Right lung (tissue), 10 donors: ENCODE results near the gene CD6. TPM values are rescaled to one million over a fixed set of nuclear protein-coding genes. Genes with fewer than 3 reads are reported as not detected.
A peak's percentile ranks its signal among the peaks of the same experiment; 100 is the strongest.

ENCODE experiments used
- DNase-seq, 2 donors: peaks; one replicate each; pipeline ENCODE4 v3.0.0-alpha.2; 2013
- long read RNA-seq, 8 donors: transcript quantifications; one replicate each; lab custom pipeline, GENCODE V29; 2026
- polyA plus RNA-seq, 5 donors: library from polyadenylated mRNA; unstranded; fragments of 120-200 nt; gene quantifications; one replicate each; pipeline versions ENCODE4 v1.2.1 to v1.2.3, GENCODE V29; 2013; ENCODE audit warnings: inconsistent platforms in 1 of 5, low replicate concordance in 1 of 5; ENCODE audit not compliant: insufficient read length in 5 of 5, insufficient read depth in 1 of 5

The CD6 gene, protein sequence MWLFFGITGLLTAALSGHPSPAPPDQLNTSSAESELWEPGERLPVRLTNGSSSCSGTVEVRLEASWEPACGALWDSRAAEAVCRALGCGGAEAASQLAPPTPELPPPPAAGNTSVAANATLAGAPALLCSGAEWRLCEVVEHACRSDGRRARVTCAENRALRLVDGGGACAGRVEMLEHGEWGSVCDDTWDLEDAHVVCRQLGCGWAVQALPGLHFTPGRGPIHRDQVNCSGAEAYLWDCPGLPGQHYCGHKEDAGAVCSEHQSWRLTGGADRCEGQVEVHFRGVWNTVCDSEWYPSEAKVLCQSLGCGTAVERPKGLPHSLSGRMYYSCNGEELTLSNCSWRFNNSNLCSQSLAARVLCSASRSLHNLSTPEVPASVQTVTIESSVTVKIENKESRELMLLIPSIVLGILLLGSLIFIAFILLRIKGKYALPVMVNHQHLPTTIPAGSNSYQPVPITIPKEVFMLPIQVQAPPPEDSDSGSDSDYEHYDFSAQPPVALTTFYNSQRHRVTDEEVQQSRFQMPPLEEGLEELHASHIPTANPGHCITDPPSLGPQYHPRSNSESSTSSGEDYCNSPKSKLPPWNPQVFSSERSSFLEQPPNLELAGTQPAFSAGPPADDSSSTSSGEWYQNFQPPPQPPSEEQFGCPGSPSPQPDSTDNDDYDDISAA
- polyA plus RNA-seq, result 1 to 10 TPM in 4 of 5 donors, under 1 TPM in 1; 0.99 to 2.1 (median 1.1) TPM
- long read RNA-seq, donor 1, result 0 reads
- long read RNA-seq, donor 2, result 0 reads
- long read RNA-seq, donor 3, result 0 reads
- long read RNA-seq, donor 4, result 0 reads
- long read RNA-seq, donor 5, result 0 reads
- long read RNA-seq, donor 6, result 0 reads
- long read RNA-seq, donor 7, result 0 reads
- long read RNA-seq, donor 8, result 0 reads

DNA sequence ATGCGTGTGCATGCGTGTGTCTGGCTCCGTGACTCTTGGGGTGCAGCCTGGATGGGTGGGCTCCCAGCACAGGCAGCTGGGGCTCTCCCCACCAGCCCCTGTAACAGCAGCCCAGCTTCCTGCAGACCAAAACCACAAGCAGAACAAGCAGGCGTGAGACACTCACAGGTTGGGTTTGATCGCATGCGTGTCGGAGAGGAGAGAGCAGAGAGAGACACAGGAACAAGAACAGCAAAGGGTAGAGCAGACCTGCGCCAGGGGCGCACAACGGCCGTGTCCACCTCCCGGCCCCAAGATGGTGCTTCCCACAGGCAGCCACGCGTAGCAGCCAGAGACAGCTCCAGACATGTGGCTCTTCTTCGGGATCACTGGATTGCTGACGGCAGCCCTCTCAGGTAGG lies at the start of gene CD6:
CD6 (plus strand) TSS at position 161 of the 400 bp plus-strand sequence; CDS start at position 347, 186 bp downstream.
- DNase-seq, result no peak

DNA sequence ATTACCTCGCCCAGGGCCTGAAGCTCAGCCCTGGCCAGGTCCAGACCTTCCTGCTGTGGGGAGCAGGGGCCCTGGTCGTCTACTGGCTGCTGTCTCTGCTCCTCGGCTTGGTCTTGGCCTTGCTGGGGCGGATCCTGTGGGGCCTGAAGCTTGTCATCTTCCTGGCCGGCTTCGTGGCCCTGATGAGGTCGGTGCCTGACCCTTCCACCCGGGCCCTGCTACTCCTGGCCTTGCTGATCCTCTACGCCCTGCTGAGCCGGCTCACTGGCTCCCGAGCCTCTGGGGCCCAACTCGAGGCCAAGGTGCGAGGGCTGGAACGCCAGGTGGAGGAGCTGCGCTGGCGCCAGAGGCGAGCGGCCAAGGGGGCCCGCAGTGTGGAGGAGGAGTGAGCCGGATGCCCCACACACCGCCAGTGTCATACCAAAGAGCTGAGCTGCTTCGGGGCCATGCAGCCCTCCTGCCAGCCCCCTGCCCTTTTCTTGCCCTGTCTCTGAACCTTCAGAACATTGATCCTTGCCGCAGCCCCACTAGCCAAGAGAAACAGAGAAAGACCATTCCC lies 49.6 kb upstream of the CD6 start:
- no peak for DNase-seq

DNA sequence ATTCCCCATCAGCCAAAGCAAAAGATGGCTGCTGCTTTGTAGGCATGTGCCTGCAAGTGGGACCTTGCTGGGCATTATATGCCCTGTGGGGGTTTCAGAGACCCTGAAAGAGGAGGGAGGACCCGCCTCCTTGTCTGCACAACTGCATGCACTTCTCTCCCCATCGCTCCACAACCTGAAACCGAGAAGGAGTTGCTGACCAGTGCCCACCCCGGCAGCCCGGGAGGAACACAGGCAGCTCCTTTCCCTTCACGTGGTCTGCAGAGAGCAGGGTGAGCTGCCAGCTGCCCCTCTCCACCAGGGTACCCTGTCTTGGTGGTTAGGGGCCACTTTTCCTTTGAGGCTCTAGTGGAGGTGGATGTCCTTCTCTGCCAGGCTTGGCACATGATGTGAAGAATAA lies 48.6 kb upstream of the CD6 start:
- DNase-seq, result no peak

DNA sequence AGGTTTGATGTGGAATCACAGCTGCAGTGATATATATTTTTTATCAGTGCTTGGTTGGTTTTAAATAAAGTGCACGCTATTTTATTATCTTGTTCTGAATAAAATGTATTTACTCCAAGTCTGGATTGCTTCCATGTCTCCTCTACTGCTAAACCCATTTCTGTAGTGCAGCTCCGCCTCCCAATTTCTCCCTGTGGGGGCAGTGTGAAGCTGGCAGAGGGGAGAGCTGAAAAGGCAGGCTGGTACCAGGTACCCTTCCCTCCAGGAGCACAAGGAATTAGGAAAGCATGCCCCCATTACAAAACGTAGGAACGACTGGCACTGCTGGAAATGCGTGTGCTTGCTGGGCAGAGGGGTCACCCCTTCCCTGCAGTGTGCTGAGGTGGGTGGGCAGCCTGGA lies 48.2 kb upstream of the CD6 start:
- no peak for DNase-seq

DNA sequence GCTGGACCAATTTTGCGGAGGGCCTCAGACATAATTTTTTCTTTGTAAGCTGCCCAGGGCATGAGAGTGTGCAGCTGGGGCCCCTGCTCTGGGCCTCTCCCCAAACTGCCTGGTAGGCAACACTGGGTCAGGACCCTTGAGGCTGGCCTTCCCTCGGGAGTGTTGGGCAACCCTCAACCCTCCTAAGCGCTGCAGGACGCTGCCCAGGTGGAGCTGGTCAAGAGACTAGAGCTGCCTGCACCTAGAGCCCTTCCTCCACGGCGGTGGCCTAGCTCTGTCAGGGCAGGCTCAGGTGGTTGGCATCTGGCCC lies 47.7 kb upstream of the CD6 start:
- no peak for DNase-seq

DNA sequence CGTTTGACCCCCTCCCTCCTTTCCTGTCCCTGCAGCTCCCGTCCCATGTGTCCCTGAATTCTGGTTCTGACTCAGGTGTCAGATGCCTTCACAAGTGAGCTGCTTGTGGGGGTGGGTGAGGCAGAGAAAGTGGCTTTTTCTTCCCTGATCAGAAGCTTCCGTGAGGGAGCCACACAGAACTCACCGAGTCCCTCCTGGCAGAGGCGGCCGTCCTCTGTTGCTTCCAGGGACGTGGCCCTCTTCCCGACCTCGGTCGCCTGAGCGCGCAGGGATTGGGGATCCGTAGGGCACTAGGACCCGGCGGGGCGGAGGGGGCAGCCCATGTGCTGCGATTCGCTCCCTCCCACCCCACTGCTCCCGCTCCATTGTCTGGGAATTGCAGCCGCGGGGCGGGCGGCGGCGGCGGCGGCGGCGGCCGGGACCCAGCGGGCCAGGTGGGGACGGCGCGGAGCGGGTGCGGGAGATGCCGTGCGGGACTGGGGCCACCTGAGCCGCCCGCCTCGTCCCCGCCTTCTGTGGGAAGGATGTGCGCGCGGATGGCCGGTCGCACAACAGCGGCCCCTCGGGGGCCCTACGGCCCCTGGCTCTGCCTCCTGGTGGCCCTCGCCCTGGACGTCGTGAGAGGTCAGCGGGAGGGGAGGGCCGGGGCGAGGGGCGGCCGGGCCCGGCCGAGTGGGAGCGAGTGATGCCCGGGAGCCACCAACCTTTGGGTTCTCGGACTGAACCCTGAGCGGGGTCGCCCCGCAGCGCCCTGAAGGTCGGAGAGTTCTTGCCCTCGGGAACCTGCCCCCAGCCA lies 47.2 kb upstream of the CD6 start, which contains the start of gene TMEM132A:
TMEM132A (plus strand) TSS at position 351 of the 796 bp plus-strand sequence; CDS start at position 525, 174 bp downstream.
- DNase-seq, result peak in 1 of 2 donors; percentile 54

DNA sequence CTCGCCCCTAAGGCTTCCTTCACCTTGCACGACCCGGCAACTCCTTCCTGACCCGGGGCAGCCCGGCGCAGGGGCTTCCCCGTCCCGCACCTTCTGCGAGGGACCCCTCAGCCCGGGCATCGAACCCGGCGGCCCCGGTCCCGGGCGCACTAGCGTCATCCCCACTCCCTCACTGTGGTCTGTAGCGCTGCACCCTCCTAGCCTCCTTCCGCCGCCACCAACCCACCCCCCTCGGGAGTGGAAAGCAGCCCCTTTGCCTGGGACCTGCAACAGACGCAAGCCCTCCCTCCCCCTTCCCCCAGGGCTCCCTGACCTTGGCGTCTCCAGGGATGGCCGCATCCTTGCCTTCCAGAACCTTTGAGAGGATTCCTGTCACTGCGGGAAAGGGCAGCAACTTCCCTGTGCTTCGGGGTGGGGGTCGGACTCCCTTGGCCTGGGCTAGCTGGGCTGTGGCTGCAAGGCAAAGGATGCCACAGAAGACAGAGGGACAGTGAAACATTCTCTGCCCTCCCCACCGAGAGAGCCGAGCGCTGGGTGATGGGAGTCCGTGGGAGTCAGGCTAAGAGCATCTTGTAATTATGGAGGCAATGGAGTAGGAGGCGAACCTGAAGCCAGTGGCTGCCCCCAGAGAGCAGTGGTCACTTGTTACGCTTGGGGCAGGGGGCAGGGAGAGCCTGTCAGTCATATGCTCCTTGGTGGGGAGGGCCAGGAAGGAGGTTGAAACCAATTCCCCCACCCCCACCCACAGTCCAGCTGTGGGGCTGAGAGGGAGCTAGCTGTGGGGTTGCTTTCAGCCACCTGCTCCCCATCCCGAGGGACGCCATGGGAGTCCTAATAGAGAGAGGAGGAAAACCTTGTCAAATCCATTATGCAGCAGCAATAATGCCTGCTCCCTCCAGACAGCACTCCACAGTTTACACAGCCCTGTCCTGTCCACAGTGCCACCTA lies 46.3 kb upstream of the CD6 start:
- no peak for DNase-seq

DNA sequence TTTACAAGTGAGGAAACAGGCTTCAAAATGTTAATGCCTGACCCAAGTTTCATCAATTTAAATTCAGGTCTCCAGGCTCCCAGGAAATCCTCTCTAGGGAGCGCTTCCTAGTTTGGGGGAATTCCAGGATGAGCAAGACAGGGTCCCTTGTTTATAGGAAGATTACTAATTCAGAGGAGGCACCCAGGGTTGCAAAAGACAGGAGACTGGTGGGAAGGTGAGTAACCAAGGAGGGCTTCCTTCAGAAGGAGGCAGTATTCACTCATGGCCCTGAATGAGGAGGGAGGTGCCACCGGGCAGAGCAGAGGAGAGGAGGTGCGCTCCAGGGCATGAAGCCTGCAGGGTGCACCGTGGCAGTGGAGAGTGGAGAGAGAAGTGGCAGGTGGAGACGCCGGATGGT lies 45.6 kb upstream of the CD6 start:
- no peak for DNase-seq

DNA sequence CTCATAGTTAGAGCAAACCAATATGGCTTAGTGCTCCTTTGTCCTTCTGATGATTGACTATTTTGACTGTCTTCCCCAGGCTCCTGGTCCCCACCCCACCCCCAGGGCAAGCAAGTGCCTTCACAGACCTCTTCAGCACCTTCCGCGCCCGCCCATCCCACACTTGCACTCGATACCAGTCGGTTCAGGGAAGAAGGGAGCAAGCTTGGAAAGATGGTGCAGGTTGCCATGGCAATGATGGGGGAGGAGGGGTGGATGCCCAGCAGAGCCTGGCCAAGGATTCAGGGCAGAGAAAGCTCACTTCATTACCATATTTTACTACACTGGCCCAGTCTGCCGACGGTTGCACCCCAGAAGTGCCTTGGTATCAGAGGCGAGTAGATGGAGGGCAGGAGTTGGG lies 45.0 kb upstream of the CD6 start:
- DNase-seq, result no peak

DNA sequence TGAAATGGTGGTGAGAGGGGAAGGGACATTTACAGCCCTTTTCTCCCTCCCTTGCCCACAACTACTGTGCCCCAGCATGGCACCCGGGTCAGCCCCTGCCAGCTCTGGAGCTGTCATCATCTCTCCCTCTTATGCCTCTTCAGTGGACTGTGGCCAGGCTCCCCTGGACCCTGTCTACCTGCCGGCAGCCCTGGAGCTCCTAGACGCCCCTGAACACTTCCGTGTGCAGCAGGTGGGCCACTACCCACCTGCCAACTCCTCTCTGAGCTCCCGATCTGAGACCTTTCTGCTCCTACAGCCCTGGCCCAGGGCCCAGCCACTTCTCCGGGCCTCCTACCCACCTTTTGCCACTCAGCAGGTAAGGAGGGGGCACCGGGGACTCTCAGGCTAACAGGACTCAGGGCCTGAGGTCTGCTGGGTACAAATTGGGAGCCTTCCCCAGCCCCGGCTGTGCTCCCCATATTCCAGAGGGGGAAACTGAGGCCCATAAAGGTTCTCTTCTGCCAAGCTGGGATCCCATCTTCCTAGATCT lies 44.4 kb upstream of the CD6 start:
- no peak for DNase-seq

DNA sequence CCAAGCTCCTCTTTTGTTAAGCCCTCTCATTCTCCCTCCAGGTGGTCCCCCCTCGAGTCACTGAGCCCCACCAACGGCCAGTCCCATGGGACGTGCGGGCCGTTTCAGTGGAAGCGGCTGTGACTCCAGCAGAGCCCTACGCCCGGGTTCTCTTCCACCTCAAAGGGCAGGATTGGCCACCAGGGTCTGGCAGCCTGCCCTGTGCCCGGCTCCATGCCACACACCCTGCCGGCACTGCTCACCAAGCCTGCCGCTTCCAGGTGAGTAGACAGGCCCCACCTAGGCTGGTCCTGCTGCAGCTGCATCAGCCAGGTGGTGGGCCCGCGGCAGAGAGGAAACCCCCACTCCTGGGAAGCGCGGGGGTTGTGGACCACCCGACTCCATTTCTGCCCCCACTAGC lies 43.9 kb upstream of the CD6 start:
- no peak for DNase-seq

DNA sequence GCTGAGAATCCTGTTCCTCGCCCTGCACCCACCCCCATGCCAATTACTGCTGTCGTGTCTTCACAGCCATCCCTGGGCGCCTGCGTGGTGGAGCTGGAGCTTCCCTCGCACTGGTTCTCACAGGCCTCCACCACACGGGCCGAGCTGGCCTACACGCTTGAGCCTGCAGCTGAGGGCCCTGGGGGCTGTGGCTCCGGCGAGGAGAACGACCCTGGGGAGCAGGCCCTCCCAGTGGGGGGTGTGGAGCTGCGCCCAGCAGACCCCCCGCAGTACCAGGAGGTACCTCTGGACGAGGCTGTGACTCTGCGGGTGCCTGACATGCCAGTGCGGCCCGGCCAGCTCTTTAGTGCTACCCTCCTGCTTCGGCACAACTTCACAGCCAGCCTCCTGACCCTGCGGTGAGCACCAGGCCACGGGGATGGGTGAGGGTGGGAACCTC lies 42.9 kb upstream of the CD6 start:
- no peak for DNase-seq

DNA sequence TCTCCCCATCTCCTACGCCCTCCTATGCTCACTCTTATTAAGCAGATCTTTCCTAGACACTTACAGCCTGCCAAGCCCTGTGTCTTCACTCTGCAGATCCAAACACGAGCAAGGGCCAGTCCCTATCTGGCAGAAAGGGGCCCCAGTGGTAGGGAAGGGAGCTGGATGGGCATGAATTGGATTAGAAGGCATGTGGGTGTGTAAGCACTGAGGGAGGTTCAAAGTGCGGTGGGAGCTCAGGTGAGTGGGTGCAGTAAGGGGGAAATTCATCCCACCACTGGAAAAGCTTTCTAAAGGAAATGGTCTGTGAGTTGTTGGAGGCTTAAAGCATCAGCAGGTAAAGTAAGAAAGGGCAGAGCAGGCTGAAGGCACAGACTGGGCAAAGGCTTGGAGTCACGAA lies 41.7 kb upstream of the CD6 start:
- no peak for DNase-seq

DNA sequence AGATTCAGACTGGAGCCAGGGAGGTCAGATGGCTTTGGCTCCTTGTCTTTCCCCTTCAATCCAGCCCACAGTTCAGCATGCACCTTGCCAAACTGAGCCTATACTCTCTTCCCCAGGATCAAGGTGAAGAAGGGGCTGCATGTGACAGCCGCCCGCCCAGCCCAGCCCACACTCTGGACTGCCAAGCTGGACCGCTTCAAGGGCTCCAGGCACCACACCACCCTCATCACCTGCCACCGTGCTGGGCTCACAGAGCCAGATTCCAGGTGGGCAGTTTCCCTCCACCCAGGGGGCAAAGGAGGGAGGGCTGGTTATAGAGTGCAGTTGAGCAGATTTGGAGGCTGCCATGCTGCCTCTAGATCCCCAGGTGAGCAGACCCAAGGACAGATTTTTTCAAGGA lies 41.1 kb upstream of the CD6 start:
- no peak for DNase-seq

DNA sequence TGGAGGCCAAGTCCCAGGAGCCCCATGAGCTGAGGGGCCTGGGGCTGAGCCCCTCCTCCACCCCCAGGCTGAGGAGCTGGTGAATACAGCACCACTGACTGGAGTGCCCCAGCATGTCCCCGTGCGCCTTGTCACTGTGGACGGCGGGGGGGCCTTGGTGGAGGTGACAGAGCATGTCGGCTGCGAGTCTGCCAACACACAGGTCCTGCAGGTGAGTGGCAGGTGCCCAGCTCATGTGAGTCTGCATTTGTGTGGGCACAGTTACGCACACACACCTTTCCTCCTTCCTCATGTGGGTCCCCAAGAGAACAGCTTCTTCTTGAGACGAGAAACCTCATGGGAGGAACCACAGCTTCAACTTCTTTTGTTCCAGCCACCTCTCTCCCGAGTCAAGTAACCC lies 39.6 kb upstream of the CD6 start:
- no peak for DNase-seq

DNA sequence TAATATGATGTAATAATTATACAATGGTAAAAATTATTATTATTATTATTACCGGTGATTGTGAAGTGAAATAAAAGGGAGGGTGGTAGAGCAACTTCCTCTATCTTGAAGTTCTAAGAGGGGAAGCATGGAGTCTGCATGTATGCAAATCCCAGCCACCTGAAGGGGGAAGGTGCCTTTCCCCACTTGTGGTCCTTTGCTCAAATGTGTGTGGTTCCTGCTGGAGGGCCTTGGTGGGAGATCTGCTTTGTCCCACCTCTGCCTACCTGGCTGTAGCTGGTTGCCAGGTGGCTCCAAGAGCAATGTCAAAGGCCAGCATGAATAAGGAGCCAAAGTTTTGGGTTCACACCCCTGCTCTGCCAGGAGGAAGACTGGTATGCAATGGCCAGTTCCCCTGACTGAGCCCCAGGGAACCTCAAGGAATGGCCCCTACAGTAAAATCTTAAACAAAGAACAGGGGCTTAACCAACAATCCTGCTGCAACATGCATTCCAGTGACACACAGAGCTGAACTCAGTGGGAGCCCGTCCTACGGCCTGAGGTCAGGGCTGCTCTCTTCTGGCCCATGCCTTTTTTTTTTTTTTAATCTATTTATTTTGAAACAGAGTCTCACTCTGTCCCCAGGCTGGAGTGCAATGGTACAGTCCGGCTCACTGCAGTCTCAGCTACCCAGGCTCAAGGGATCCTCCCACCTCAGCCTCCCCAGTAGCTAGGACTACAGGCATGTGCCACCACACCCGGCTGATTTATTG lies 38.7 kb upstream of the CD6 start:
- DNase-seq, result no peak

DNA sequence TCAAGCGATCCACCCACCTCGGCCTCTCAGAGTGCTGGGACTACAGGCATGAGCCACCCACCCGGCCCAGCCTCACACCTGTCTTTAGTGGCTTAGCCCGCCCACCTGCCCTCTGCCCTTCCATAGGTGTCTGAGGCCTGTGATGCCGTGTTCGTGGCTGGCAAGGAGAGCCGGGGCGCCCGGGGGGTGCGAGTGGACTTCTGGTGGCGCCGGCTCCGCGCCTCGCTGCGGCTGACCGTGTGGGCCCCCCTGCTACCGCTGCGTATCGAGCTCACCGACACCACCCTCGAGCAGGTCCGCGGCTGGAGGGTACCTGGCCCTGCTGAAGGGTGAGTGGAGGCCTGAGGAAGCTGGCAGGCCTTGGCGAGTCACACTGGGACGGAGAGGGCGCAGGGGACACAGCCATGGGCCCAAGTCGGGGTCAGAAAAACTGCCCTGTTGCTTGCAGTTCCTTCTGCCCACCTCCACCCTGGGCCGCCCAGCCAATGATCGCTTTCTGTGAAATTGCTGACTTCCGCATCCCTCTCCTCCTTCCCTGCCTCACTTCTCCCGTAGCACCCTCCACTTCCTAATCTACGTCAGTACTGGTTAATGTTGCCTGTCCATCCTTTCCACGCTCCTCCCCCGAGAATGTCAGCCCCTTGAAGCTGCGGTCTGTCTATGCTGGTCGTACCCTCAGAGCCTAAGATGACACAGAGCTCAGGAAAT lies 37.9 kb upstream of the CD6 start:
- DNase-seq, result no peak

DNA sequence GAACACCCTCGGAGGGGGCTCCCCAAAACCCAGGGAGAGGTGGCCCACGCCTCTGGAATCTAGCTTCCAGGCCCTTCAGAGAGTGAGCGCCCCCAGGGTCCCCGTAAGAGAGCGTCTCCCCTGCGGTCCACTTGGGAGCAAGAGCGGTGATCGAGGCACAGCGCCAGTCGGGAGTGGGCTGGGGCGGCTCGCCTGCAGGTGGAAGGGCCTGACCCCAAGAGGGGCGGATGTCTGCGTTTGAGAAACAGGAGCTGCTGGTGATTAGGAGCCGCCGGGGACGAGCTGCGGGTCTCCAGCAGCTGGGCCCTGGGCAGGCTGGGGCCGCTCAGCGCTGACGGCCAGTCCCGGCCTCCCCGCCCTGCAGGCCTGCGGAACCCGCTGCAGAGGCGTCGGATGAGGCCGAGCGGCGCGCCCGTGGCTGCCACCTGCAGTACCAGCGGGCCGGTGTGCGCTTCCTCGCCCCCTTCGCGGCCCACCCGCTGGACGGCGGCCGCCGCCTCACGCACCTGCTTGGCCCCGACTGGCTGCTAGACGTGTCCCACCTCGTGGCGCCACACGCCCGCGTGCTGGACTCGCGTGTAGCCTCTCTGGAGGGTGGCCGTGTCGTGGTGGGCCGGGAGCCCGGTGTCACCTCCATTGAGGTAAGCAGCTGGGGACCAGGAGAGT lies 37.2 kb upstream of the CD6 start:
- DNase-seq, result no peak
